Fibroblast of the aortic adventitia (primary cell): ENCODE results near the gene JPH4. TPM values are rescaled to one million over a fixed set of nuclear protein-coding genes. Genes with fewer than 3 reads are reported as not detected.

Source experiments
- DNase-seq: peaks from one replicate; pipeline ENCODE4 v3.0.0-alpha.2; 2010; ENCODE audit warnings: low read depth
- H3K4me3 ChIP-seq: 2 replicates; pipeline ENCODE4 v1.5.1; 2011; ENCODE audit warnings: low read depth, mild to moderate bottlenecking, control low read depth, low read length, moderate library complexity
- total RNA-seq: library from RNA; depleted of rRNA; stranded (reverse); fragments of >200 nt; gene quantifications from 2 replicates; pipeline ENCODE4 v1.2.3, GENCODE V29; 2012; ENCODE audit warnings: low replicate concordance
- TF ChIP-seq, protein P1 (sequence below): IDR thresholded peaks from 2 replicates; pipeline ENCODE4 v1.5.1; 2011; ENCODE audit warnings: mild to moderate bottlenecking, low read length, control low read depth, inconsistent platforms; ENCODE audit not compliant: insufficient read depth

The JPH4 gene
- total RNA-seq, 1 donor, result not detected

DNA sequence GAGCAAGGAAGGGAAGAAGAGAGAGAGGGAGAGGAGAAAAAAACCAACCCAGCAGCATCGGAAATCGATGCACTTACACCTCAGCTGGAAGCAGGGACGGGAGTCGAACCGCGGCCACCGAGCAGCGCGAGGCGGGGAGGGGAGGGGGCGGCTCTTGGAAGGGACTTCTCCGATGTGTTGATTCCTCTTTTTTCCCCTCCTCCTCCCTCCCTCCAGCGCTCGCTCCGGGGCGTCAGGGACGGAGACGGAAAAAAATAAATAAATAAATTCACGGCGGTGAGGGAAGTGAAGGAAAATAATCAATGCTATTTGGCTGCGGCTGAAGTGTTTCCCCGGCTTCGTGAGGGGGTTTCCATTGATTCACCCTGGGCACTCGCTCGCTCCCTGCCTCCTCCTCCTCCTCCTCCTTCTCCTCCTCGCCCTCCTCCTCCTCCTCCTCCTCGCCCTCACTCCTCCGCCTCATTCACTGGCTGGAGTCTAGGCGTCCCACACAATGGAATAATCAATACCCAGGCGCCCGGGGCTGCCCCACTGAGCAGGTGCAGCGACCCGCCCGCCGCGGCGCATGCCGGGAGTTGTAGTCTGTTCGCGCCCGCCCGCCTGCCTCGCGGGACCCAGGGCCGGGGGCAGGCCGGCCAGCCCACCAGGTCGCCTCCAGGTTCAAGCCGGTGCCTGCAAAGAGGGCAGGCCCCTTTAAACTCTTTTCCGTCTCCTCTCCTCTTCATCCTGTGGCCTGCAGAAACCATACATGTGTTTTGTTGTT is 27.1 kb downstream of the JPH4 start, which contains the start of gene ZFHX2:
TSS of gene ZFHX2 (minus strand) at position 500 of the 763 bp plus-strand sequence. CDS start 16,440 bp downstream, outside the sequence.
- H3K4me3 ChIP-seq, result peak within 1 kb of the TSS; percentile 63
- TF ChIP-seq, protein P1, sequence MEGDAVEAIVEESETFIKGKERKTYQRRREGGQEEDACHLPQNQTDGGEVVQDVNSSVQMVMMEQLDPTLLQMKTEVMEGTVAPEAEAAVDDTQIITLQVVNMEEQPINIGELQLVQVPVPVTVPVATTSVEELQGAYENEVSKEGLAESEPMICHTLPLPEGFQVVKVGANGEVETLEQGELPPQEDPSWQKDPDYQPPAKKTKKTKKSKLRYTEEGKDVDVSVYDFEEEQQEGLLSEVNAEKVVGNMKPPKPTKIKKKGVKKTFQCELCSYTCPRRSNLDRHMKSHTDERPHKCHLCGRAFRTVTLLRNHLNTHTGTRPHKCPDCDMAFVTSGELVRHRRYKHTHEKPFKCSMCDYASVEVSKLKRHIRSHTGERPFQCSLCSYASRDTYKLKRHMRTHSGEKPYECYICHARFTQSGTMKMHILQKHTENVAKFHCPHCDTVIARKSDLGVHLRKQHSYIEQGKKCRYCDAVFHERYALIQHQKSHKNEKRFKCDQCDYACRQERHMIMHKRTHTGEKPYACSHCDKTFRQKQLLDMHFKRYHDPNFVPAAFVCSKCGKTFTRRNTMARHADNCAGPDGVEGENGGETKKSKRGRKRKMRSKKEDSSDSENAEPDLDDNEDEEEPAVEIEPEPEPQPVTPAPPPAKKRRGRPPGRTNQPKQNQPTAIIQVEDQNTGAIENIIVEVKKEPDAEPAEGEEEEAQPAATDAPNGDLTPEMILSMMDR, result no peak
- DNase-seq, result peak; percentile 34

DNA sequence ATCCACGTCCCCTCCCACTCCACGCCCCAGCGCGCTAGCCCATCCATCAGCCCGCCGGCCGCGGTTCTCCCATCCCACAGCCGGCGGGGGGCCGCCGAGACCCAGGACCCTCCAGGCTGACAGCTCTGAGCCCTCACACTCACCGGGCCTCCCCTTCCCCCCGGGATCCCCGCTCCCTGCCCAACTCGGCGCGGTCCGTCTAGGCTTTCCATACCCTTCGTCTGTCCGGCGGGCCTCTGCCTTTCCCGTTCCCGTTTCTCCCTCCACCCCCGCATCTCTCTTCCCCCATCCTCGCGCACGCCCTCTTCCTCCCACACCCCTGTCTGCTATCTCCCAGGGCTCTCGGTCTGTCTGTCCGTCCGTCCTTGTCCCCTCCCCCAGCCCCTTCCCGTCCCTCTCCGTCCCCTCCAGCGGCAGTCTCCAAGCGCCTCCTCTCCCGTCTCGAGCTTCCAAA is 27.8 kb downstream of the JPH4 start:
- TF ChIP-seq, protein P1, result no peak
- H3K4me3 ChIP-seq, result peak overlapping the region; percentile 63
- no peak for DNase-seq

DNA sequence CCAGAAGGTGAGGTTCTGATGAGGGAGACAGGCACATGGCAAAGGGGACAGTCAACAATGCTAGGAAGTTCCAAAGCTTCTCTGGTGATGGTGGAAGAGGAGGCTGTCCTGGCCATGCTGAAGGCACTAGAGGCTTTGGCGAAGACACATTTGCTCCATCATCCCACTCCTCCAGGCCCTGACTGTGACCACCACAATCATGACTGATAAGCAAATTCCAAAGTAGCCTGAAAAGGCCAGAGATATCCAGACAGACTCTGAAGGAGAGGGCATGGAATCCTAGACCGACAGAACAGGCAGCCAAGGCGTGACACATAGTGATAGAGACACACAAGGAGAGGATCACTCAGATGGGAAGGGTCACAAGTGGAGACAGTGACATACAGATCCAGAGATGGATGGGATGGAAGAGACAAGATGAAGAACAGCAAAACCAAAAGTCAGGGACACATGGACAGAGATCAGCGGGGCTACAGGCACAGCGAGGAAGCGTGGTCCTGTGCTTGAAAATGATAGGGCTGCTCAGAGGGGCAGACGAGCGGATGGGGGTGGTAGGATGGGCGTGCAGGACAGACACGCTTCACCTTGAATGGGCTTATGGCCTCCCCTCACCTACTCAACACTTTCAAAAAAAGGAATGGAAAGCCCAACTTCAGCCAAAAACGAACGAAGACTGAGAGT is 28.3 kb downstream of the JPH4 start:
- DNase-seq, result no peak
- H3K4me3 ChIP-seq, result peak overlapping the region; percentile 63
- TF ChIP-seq, protein P1, result no peak

DNA sequence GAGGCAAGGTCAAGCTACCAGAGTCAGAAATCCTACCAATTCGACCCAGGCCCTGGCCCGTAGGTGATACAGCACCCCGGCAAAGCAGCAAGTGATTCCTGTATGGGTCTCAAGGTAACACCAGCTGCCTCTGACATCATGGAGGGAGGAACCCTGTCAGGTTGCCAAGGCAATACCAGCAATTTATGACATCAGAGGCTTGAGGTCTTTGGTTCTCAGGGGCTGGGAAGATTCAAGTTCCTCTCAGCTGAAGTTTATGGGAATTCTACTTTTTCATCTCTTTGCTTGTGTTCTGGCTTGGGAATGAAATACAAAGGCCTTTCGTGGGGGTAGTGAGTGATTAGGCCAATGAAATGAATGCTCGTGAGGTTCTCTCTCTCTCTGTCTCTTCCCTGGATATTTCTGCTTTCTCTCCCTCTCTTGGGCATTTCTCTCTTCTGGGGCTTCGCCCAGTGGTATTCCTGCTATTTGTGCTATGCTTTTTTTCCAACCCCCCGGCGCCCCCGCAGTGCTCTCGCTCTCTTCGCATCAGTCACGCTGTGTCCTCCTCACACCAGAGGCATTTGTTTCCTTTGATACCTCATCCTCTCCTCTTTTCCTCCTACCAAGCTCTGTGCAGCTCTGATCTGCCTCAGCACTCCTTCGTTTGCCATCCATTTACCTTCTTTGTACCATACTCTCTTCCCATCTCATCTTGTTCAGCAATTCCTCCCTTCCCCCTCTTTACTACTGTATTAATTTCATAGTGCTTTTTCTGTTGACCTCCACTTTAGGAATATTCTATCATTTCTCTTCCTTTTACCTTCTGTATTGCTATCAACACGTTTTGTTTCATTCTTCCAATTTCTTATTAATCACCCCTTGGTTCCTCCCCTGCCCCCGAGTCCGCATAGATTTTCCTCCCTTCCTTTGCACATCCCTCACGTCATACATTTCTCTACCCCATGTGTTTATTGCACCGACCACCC is 30.0 kb downstream of the JPH4 start:
- no peak for DNase-seq
- TF ChIP-seq, protein P1, result no peak
- H3K4me3 ChIP-seq, result no peak overlapping the region

DNA sequence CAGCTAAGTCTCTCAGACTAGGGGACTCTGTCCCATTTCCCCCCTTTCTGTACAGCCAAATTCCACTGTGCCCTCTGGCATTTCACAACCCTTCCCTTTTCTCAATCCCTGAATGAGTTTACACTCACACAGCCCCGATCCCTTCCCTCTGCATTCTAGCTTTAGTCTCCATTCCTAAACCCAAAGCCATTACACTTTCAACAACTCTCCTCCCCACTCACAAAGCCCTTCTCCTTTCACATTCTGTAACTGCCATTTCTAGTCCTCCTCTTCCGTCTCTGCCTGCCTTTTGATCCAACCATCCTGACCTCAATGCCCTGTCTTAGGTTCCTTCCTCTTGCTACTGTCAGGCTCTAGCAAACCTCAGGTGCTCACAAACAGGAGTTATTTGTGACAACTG is 30.7 kb downstream of the JPH4 start:
- H3K4me3 ChIP-seq, result no peak overlapping the region
- TF ChIP-seq, protein P1, result no peak
- DNase-seq, result no peak

DNA sequence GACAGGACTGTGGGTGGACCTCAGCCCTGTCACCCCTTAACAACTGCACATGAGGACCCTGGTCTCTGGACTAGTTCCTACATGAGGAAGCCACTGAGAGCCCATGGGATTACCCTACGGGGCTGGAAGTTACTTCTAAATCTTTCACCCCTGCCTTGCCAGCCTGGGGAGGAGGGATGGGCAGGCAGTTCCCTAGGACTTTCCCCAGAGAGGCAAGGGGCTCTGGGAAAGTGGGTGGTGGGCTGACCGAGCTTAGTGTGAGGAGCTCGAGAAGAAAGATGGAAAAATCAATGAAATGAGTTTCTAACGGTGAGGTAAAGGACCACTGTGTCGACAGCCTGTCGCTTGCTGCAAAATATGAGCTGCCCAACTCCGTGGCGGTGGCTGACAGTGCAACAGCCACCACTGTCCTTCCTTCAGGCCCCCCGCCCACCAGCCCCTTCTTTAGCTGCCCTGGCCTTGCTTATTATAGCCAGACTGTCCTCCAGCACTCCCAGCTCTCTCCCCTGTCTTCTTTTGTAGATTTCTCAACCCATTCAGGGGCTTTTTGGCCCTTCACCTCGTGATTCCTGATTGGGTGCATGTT is 32.0 kb downstream of the JPH4 start:
- no peak for DNase-seq
- TF ChIP-seq, protein P1, result no peak
- H3K4me3 ChIP-seq, result no peak overlapping the region
